Testis (tissue), 3 donors: ENCODE data around the gene LMF2. TPM values are rescaled to one million over a fixed set of nuclear protein-coding genes. Genes with fewer than 3 reads are reported as not detected.
A peak's percentile ranks its signal among the peaks of the same experiment; 100 is the strongest.

Source experiments
- DNase-seq: peaks from one replicate; pipeline ENCODE4 v3.0.0-alpha.2; 2019
- H3K27ac ChIP-seq, 2 donors: fragments of 200-600 bp; sonication (generic); one replicate each; pipeline ENCODE4 v1.5.1; 2019
- H3K27me3 ChIP-seq: fragments of 200-600 bp; sonication (generic); one replicate; pipeline ENCODE4 v1.5.1; 2019
- H3K36me3 ChIP-seq: fragments of 200-600 bp; sonication (generic); one replicate; pipeline ENCODE4 v1.5.1; 2017; ENCODE audit warnings: low read depth; ENCODE audit errors: missing control alignments
- H3K4me1 ChIP-seq: fragments of 200-600 bp; sonication (generic); one replicate; pipeline ENCODE4 v1.5.1; 2019
- H3K4me3 ChIP-seq, 2 donors: fragments of 200-600 bp; sonication (generic); one replicate each; pipeline ENCODE4 v1.5.1; 2017 to 2019
- H3K9me3 ChIP-seq: fragments of 200-600 bp; sonication (generic); one replicate; pipeline ENCODE4 v1.5.1; 2017
- CTCF ChIP-seq, 3 experiments: fragments of 450-650 bp in 2 of 3; fragments of 200-600 bp in 1 of 3; sonication (generic) in 1 of 3; IDR thresholded peaks; one replicate each; pipeline ENCODE4 v1.5.1; 2016 to 2019; ENCODE audit warnings: antibody characterized with exemption in 3 of 3, mild to moderate bottlenecking in 2 of 3, moderate library complexity in 1 of 3
- POLR2A ChIP-seq: fragments of 450-650 bp; IDR thresholded peaks from one replicate; pipeline ENCODE4 v1.6.1; 2017; ENCODE audit warnings: antibody characterized with exemption, mild to moderate bottlenecking, moderate library complexity
- WGBS, 2 donors: methylation state at CpG; one replicate each; pipeline ENCODE4 v1.1.5; 2018; 5-methylcytosine and 5-hydroxymethylcytosine counted together
- intact Hi-C: fragments of 100-400 bp; cut with DNase I; formaldehyde crosslinking; loops from one replicate; pipeline ENCODE4 v1.15.1; 2023; ENCODE audit warnings: low total_unique reads
- polyA plus RNA-seq: library from polyadenylated mRNA; stranded (reverse); fragments of 350-450 nt; fragmentation: Illumina TruSeq; extraction: RNeasy Lipid Tissue Mini Kit (QIAGEN cat#74804); gene quantifications from one replicate; pipeline ENCODE4 v1.2.3, GENCODE V29; 2014; ENCODE audit warnings: low read depth, low replicate concordance; ENCODE audit not compliant: insufficient read depth
- total RNA-seq, 2 donors: library from RNA; depleted of rRNA; stranded (reverse); fragments of >200 nt; gene quantifications; one replicate each; pipeline ENCODE4 v1.2.3, GENCODE V29; 2016

LMF2 gene
- total and polyA plus RNA-seq, 3 donors from 2014 or later, result 59.7 to 109 (median 95.4) TPM

GRCh38 chr22:50546326-50547262 lies 39.1 kb upstream of the LMF2 start:
- DNase-seq, result no peak
- Histone ChIP-seq H3K4me1 (peaks cover 11% of the 10 kb centered on the region), H3K27me3 (no peaks in the 10 kb centered on the region), H3K36me3 (no peaks in the 10 kb centered on the region), H3K4me3 (peak overlapping the region in 1 of 2 donors; percentile 9), H3K9me3 (no peaks in the 10 kb centered on the region), H3K27ac (no peak overlapping the region)
- intact Hi-C loops, result no loop called here
- 49% methylated on average over 55 of the region's 78 CpGs; no CpG with 5 or more reads in 1 of the 2 donors for WGBS, 2 donors
- no peak for TF ChIP-seq POLR2A
- no peak for TF ChIP-seq CTCF (IDR thresholded peaks at IDR 0.05)

GRCh38 chr22:50545522-50546325 lies 38.2 kb upstream of the LMF2 start, which contains the start of gene KLHDC7B:
Gene KLHDC7B, plus strand, starts transcription at chr22:50545899. Its CDS starts 345 bp downstream, at chr22:50546244.
- no peak for TF ChIP-seq CTCF (IDR thresholded peaks at IDR 0.05)
- TF ChIP-seq POLR2A, result no peak
- Histone ChIP-seq H3K4me1 (peaks cover 11% of the 10 kb centered on the region), H3K4me3 (peak within 1 kb of the TSS in 1 of 2 donors; percentile 9), H3K9me3 (no peaks in the 10 kb centered on the region), H3K27ac (no peak within 1 kb of the TSS), H3K27me3 (no peaks in the 10 kb centered on the region), H3K36me3 (no peaks in the 10 kb centered on the region)
- intact Hi-C loops, result no loop called here
- 59 to 71% methylated on average over 6 to 10 of the region's 10 CpGs for WGBS, 2 donors
- no peak for DNase-seq

GRCh38 chr22:50544746-50545253 lies 37.3 kb upstream of the LMF2 start:
- intact Hi-C loops, result no loop called here
- TF ChIP-seq CTCF (IDR thresholded peaks at IDR 0.05) (no peak), POLR2A (no peak)
- no peak for DNase-seq
- WGBS, 2 donors, result 72 to 76% methylated on average over 5 of the region's 5 CpGs
- Histone ChIP-seq H3K36me3 (no peaks in the 10 kb centered on the region), H3K9me3 (no peaks in the 10 kb centered on the region), H3K27ac (no peak overlapping the region), H3K27me3 (no peaks in the 10 kb centered on the region), H3K4me3 (no peak overlapping the region), H3K4me1 (peaks cover 11% of the 10 kb centered on the region)

- Histone ChIP-seq H3K9me3 (no peaks in the 10 kb centered on the region), H3K27ac (no peak overlapping the region), H3K4me1 (peaks cover 11% of the 10 kb centered on the region), H3K27me3 (no peaks in the 10 kb centered on the region), H3K36me3 (no peaks in the 10 kb centered on the region), H3K4me3 (no peak overlapping the region)
- intact Hi-C loops, result no loop called here
- peak; percentile 76 for DNase-seq
- 4 to 8% methylated on average over 30 to 52 of the region's 52 CpGs for WGBS, 2 donors
- TF ChIP-seq CTCF (IDR thresholded peaks at IDR 0.05) (peak in 1 of 3 experiments; percentile 40), POLR2A (no peak)
These were observed 36.7 kb upstream of the LMF2 start for GRCh38 chr22:50544078-50544745.
